B cell (primary cell): ENCODE measurements around the gene TAF13. TPM values are rescaled to one million over a fixed set of nuclear protein-coding genes. Genes with fewer than 3 reads are reported as not detected.
"Not testable (repeated sequence)": the region's sequence is repeated elsewhere in the genome, so short reads cannot be mapped to it uniquely, and the experiment has no call there.

ENCODE experiments used
- ATAC-seq: fragments of 200-7000 bp; cut with Tn5 transposase; one replicate; pipeline ENCODE4 v1.10.0; 2021; ENCODE audit warnings: low read depth, mild to moderate bottlenecking, moderate number of reproducible peaks, moderate library complexity
- CTCF ChIA-PET: fragments of 350-600 bp; sonication (Branson Sonifier 250); formaldehyde crosslinking; loops from one replicate; lab custom pipeline; 2021; ENCODE audit warnings: antibody characterized with exemption, inconsistent platforms; lab: Charles Lee
- POLR2A ChIA-PET: fragments of 350-600 bp; sonication (Branson Sonifier 250); formaldehyde crosslinking; loops from one replicate; lab custom pipeline; 2021; ENCODE audit warnings: antibody characterized with exemption; lab: Charles Lee
- DNase-seq: peaks from one replicate; pipeline ENCODE4 v3.0.0; 2013
- H2AFZ ChIP-seq: 2 replicates; pipeline ENCODE4 v1.6.1; 2012; ENCODE audit warnings: mild to moderate bottlenecking, low read depth, low read length; ENCODE audit not compliant: insufficient read depth, poor library complexity, severe bottlenecking
- H3K27ac ChIP-seq, 2 donors: 1 replicate in 1 of 2; 2 replicates in 1 of 2; pipeline ENCODE4 v1.5.1; 2012 to 2013; ENCODE audit warnings: low read length in 2 of 2, mild to moderate bottlenecking in 2 of 2, moderate library complexity in 1 of 2
- H3K27me3 ChIP-seq, 4 experiments: fragments of 200-600 bp in 1 of 4; sonication (generic) in 1 of 4; replicated peaks in 1 of 4; 1 replicate in 2 of 4; 2 replicates in 2 of 4; pipeline versions ENCODE4 v1.6.1 to v1.7.0; 2013 to 2016; ENCODE audit warnings: low read length in 3 of 4, mild to moderate bottlenecking in 2 of 4, mixed read lengths in 1 of 4, moderate library complexity in 1 of 4; ENCODE audit not compliant: insufficient read depth in 4 of 4, control insufficient read depth in 3 of 4; ENCODE audit errors: control extremely low read depth in 1 of 4
- H3K36me3 ChIP-seq, 2 experiments: replicated peaks in 1 of 2; 1 replicate in 1 of 2; 2 replicates in 1 of 2; pipeline versions ENCODE4 v1.6.1 to v1.7.1; 2013; ENCODE audit warnings: low read length in 1 of 2; ENCODE audit not compliant: insufficient read depth in 2 of 2, control insufficient read depth in 1 of 2; ENCODE audit errors: control extremely low read depth in 1 of 2, extremely low read depth in 1 of 2
- H3K4me1 ChIP-seq, 2 donors: fragments of 200-600 bp in 1 of 2; sonication (generic) in 1 of 2; 1 replicate in 1 of 2; 2 replicates in 1 of 2; pipeline versions ENCODE4 v1.5.1 to v1.6.1; 2013 to 2017; ENCODE audit warnings: low read length in 2 of 2; ENCODE audit not compliant: control insufficient read depth in 2 of 2, insufficient read depth in 2 of 2
- H3K4me2 ChIP-seq: replicated peaks from 2 replicates; pipeline ENCODE3; 2012; ENCODE audit warnings: mild to moderate bottlenecking, low read depth, low read length; ENCODE audit not compliant: poor library complexity, severe bottlenecking
- H3K4me3 ChIP-seq, 5 experiments: fragments of 200-600 bp in 1 of 5; sonication (generic) in 1 of 5; 1 replicate in 3 of 5; 2 replicates in 2 of 5; pipeline versions ENCODE4 v1.5.1 to v1.7.0; 2011 to 2016; ENCODE audit warnings: low read length in 4 of 5, mild to moderate bottlenecking in 4 of 5, low read depth in 2 of 5, control low read depth in 1 of 5, moderate library complexity in 1 of 5; ENCODE audit not compliant: insufficient read depth in 1 of 5; ENCODE audit errors: control extremely low read depth in 1 of 5, extremely low read depth in 1 of 5
- H3K79me2 ChIP-seq: fragments of 200-600 bp; sonication (generic); one replicate; pipeline ENCODE4 v1.6.0; 2016; ENCODE audit warnings: low read length; ENCODE audit not compliant: control insufficient read depth, insufficient read depth
- H3K9ac ChIP-seq: fragments of 200-600 bp; sonication (generic); 2 replicates; pipeline ENCODE4 v1.6.1; 2017; ENCODE audit warnings: mild to moderate bottlenecking, low read length, moderate library complexity
- H3K9me3 ChIP-seq, 3 donors: one replicate each; pipeline versions ENCODE4 v1.6.1 to v1.7.1; 2013; ENCODE audit warnings: low read length in 2 of 3; ENCODE audit not compliant: control insufficient read depth in 2 of 3, insufficient read depth in 1 of 3; ENCODE audit errors: control extremely low read depth in 1 of 3
- H4K20me1 ChIP-seq: 2 replicates; pipeline ENCODE4 v1.6.0; 2012; ENCODE audit warnings: mild to moderate bottlenecking, low read length; ENCODE audit not compliant: insufficient read depth, control insufficient read depth, poor library complexity, severe bottlenecking
- H3K27ac Mint-ChIP-seq: one replicate; pipeline ENCODE4 v1.8.0; 2021; ENCODE audit warnings: mixed read lengths
- H3K27me3 Mint-ChIP-seq: one replicate; pipeline ENCODE4 v1.8.0; 2021; ENCODE audit warnings: mixed read lengths
- H3K4me1 Mint-ChIP-seq: one replicate; pipeline ENCODE4 v1.8.0; 2021; ENCODE audit warnings: mixed read lengths
- H3K4me3 Mint-ChIP-seq: one replicate; pipeline ENCODE4 v1.8.0; 2021; ENCODE audit warnings: mixed read lengths
- H3K9me3 Mint-ChIP-seq: one replicate; pipeline ENCODE4 v1.8.0; 2022; ENCODE audit warnings: mixed read lengths; ENCODE audit not compliant: insufficient read depth
- CTCF ChIP-seq: fragments of 200-600 bp; IDR thresholded peaks from one replicate; pipeline ENCODE4 v1.8.0; 2022; ENCODE audit warnings: antibody characterized with exemption, mild to moderate bottlenecking
- EZH2 ChIP-seq: IDR thresholded peaks from 2 replicates; pipeline ENCODE4 v1.6.1; 2012; ENCODE audit warnings: borderline replicate concordance, low read depth, mild to moderate bottlenecking, moderate library complexity, low read length; ENCODE audit not compliant: insufficient read depth, poor library complexity, severe bottlenecking
- WGBS: methylation state at CpG from one replicate; pipeline ENCODE4 v1.1.5; 2013; ENCODE audit warnings: missing lambda C conversion rate; ENCODE audit not compliant: insufficient coverage; 5-methylcytosine and 5-hydroxymethylcytosine counted together
- intact Hi-C: fragments of 100-400 bp; cut with micrococcal nuclease; formaldehyde crosslinking; loops from one replicate; pipeline ENCODE4 v1.10.0; 2022
- polyA plus RNA-seq: library from polyadenylated mRNA; depleted of rRNA; stranded (reverse); fragments of >200 nt; gene quantifications from 2 replicates; pipeline ENCODE4 v1.2.3, GENCODE V29; 2012
- total RNA-seq, 2 donors: library from RNA; stranded (reverse); fragments of 120-200 nt in 1 of 2; gene quantifications; 1 replicate in 1 of 2; 2 replicates in 1 of 2; pipeline versions ENCODE4 v1.2.3 to v1.2.4, GENCODE V29; 2013 to 2022

Gene TAF13
- total and polyA plus RNA-seq, 2 donors (not counting 1 experiment from before 2014, with no cell fraction given) = 6.6 to 14.3 TPM

GRCh38 chr1:109059026-109059425 is 16.8 kb downstream of the TAF13 start:
- DNase-seq (no peak), ATAC-seq (no peak)
- no peaks in the 10 kb centered on the region for H3K9me3 ChIP-seq
- H4K20me1 ChIP-seq = no peaks in the 10 kb centered on the region
- H3K4me2 ChIP-seq = no peak overlapping the region
- no peak overlapping the region for H2AFZ ChIP-seq
- ChIA-PET CTCF (no interaction called here), POLR2A (interaction anchor here (0.7 kb wide), 1 partner anchor 366 kb away, joined by 5 read pairs; no protein-coding TSS in a partner anchor)
- no peaks in the 10 kb centered on the region for H3K4me1 Mint-ChIP-seq
- H3K4me3 Mint-ChIP-seq = no peak overlapping the region
- H3K9ac ChIP-seq = no peak overlapping the region
- H3K27ac ChIP-seq = no peak overlapping the region
- H3K27me3 ChIP-seq = no peaks in the 10 kb centered on the region
- TF ChIP-seq EZH2 (no peak), CTCF (no peak)
- H3K36me3 ChIP-seq = peaks cover 1 to 5% of the 10 kb centered on the region in 2 experiments
- H3K27ac Mint-ChIP-seq = no peak overlapping the region
- no peaks in the 10 kb centered on the region for H3K79me2 ChIP-seq
- no peak overlapping the region for H3K4me3 ChIP-seq
- H3K4me1 ChIP-seq = no peaks in the 10 kb centered on the region
- intact Hi-C loops = no loop called here
- no peaks in the 10 kb centered on the region for H3K9me3 Mint-ChIP-seq
- no peaks in the 10 kb centered on the region for H3K27me3 Mint-ChIP-seq

GRCh38 chr1:109056064-109056463 is 19.7 kb downstream of the TAF13 start:
- Histone ChIP-seq H3K9ac (no peak overlapping the region), H3K4me2 (no peak overlapping the region), H3K27ac (no peak overlapping the region), H3K79me2 (no peaks in the 10 kb centered on the region), H3K36me3 (no peaks in the 10 kb centered on the region), H3K4me1 (no peaks in the 10 kb centered on the region), H2AFZ (no peak overlapping the region), H3K27me3 (no peaks in the 10 kb centered on the region), H4K20me1 (no peaks in the 10 kb centered on the region), H3K9me3 (peaks cover 0 to 6% (median 0%) of the 10 kb centered on the region in 3 donors), H3K4me3 (no peak overlapping the region)
- Mint-ChIP-seq H3K9me3 (no peaks in the 10 kb centered on the region), H3K27me3 (no peaks in the 10 kb centered on the region), H3K27ac (no peak overlapping the region), H3K4me3 (no peak overlapping the region), H3K4me1 (no peaks in the 10 kb centered on the region)
- no peak for TF ChIP-seq CTCF
- no peak for TF ChIP-seq EZH2
- intact Hi-C loops = no loop called here
- WGBS = 100% methylated on average over 3 of the region's 3 CpGs
- ATAC-seq (no peak), DNase-seq (no peak)
- ChIA-PET CTCF (no interaction called here), POLR2A (no interaction called here)

GRCh38 chr1:109052145-109052544 is 23.7 kb downstream of the TAF13 start:
- H3K27me3 ChIP-seq, ATAC-seq, DNase-seq, H3K27ac Mint-ChIP-seq, H3K4me2 ChIP-seq, H3K9ac ChIP-seq, H4K20me1 ChIP-seq, H3K9me3 ChIP-seq, H3K4me3 Mint-ChIP-seq, H3K27ac ChIP-seq, intact Hi-C loops, H3K79me2 ChIP-seq, H3K36me3 ChIP-seq, H3K9me3 Mint-ChIP-seq, H3K4me3 ChIP-seq, POLR2A ChIA-PET, CTCF ChIA-PET, H3K4me1 ChIP-seq, H2AFZ ChIP-seq, H3K4me1 Mint-ChIP-seq: not testable (repeated sequence)
- 100% methylated on average over 3 of the region's 3 CpGs for WGBS
- H3K27me3 Mint-ChIP-seq = peaks cover 11% of the 10 kb centered on the region
